ENCODE results near the gene ALDH16A1. TPM values are rescaled to one million over a fixed set of nuclear protein-coding genes. Genes with fewer than 3 reads are reported as not detected.

The ALDH16A1 gene
- total and polyA plus RNA-seq, 10 of the 15 experiments (the other 5 are each of a cell fraction or from before 2014, with no cell fraction given), result 1.7 to 49.3 (median 18.1) TPM

DNA sequence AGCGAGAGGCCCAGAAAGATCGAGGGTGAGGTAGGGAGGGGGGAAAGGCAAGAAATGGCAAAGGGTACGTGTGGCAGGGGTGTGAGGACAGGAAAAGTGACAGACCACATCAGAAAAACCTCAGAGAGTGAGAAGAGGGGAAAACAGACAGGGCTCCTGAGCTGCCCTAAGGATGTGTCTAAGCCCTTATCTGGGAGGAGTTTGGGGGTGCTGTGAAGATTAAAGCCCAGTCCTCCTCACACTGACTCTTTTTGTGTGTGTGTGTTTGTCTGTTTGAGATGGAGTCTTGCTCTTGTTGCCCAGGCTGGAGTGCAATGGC, 29.1 kb upstream of the ALDH16A1 start:
- peaks cover 24 to 55% of the 10 kb centered on the region in 2 experiments for H3K27me3 ChIP-seq (replicated peaks in 1 of 2; ENCODE audit: control insufficient read depth in 2 of 2, insufficient read depth in 2 of 2, low read length in 1 of 2)
- no TSS peak for BruUV-seq (replicated peaks)
- ChIA-PET RAD21 (ENCODE audit: unreplicated experiment) (interaction anchor here (0.7 to 1.0 kb wide), 2 partner anchors 8 to 10 kb away, joined by 3 to 4 read pairs; no protein-coding TSS in a partner anchor), CTCF (interaction anchor here (0.7 to 0.8 kb wide), 2 partner anchors 32 to 46 kb away, joined by 3 read pairs; no protein-coding TSS in a partner anchor), POLR2A (no interaction called here), SMC1A (ENCODE audit: uncharacterized antibody, unreplicated experiment) (interaction anchor here (0.8 to 1.7 kb wide), 3 partner anchors 9 to 33 kb away, joined by 3 to 4 read pairs (median 4); no protein-coding TSS in a partner anchor)
- in situ Hi-C loops (cut with MboI), result no loop called here
- no peaks in the 10 kb centered on the region for H3K79me2 ChIP-seq (ENCODE audit: control insufficient read depth, insufficient read depth, low read length)
- FAIRE-seq, result no peak
- peaks cover 4% of the 10 kb centered on the region for H3K4me1 ChIP-seq (ENCODE audit: control insufficient read depth, insufficient read depth, low read length)
- H4K20me1 ChIP-seq (ENCODE audit: control insufficient read depth, insufficient read depth), result no peaks in the 10 kb centered on the region
- no peak for DNase-seq (ENCODE audit: low read depth, low spot score)
- no peaks in the 10 kb centered on the region for H3K36me3 ChIP-seq (ENCODE audit: control insufficient read depth in 2 of 2, insufficient read depth in 2 of 2, low read length in 1 of 2)
- H3K27ac ChIP-seq (ENCODE audit: control insufficient read depth, insufficient read depth), result no peak overlapping the region
- H2AFZ ChIP-seq (ENCODE audit: control insufficient read depth, low read depth, low read length), result no peak overlapping the region
- no peak overlapping the region for H3K9ac ChIP-seq (ENCODE audit: control insufficient read depth, insufficient read depth, low read length)
- no peaks in the 10 kb centered on the region for H3K9me3 ChIP-seq (replicated peaks; ENCODE audit: control insufficient read depth, insufficient read depth, low read length)
- peak; percentile 20 for ATAC-seq
- 0% methylated on average over 3 of the region's 3 CpGs for WGBS (ENCODE audit: insufficient coverage, insufficient replicate concordance, low lambda C conversion rate, missing lambda C conversion rate)
- TF ChIP-seq LARP7 (IDR thresholded peaks at IDR 0.05) (no peak), RUNX3 (IDR thresholded peaks at IDR 0.05; ENCODE audit: low read length) (peak; percentile 36; the same call in 1 of the 2 replicates)
- no peak overlapping the region for H3K4me2 ChIP-seq (ENCODE audit: control insufficient read depth, insufficient read depth)
- no peak overlapping the region for H3K4me3 ChIP-seq
- intact Hi-C loops (cut with micrococcal nuclease; ENCODE audit: unreplicated experiment), result no loop called here

DNA sequence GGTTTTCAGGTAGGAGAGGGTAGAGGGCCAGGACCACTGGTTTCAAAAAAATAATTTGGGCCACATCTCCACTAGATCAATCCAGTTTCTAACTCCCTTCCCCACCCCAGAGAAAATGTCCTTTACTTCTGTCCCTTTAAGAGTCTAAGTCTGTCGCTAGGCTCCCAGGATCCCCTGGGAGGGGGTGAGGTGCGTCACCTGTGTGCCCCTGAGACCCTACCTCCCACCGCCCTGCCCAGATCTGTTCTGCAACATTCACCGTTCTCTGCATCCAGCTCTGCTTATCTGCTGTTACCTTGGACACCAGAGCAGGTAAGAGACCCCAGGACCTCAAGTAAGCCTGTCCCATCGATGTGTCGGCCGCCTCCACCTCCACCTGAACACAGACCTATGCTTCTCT, 27.8 kb upstream of the ALDH16A1 start, which contains the start of gene GFY:
GFY (plus strand) TSS at position 211 of the 400 bp plus-strand sequence. CDS start 1,043 bp downstream, outside the sequence.
- TF ChIP-seq, protein P1, sequence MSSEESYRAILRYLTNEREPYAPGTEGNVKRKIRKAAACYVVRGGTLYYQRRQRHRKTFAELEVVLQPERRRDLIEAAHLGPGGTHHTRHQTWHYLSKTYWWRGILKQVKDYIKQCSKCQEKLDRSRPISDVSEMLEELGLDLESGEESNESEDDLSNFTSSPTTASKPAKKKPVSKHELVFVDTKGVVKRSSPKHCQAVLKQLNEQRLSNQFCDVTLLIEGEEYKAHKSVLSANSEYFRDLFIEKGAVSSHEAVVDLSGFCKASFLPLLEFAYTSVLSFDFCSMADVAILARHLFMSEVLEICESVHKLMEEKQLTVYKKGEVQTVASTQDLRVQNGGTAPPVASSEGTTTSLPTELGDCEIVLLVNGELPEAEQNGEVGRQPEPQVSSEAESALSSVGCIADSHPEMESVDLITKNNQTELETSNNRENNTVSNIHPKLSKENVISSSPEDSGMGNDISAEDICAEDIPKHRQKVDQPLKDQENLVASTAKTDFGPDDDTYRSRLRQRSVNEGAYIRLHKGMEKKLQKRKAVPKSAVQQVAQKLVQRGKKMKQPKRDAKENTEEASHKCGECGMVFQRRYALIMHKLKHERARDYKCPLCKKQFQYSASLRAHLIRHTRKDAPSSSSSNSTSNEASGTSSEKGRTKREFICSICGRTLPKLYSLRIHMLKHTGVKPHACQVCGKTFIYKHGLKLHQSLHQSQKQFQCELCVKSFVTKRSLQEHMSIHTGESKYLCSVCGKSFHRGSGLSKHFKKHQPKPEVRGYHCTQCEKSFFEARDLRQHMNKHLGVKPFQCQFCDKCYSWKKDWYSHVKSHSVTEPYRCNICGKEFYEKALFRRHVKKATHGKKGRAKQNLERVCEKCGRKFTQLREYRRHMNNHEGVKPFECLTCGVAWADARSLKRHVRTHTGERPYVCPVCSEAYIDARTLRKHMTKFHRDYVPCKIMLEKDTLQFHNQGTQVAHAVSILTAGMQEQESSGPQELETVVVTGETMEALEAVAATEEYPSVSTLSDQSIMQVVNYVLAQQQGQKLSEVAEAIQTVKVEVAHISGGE (CRISPR knock-in tag; IDR thresholded peaks at IDR 0.05), result no peak
- no peak for TF ChIP-seq RUNX3 (IDR thresholded peaks at IDR 0.05; ENCODE audit: low read length)
- TF ChIP-seq NR2C2 (IDR thresholded peaks at IDR 0.05; ENCODE audit: borderline replicate concordance, control insufficient read depth, insufficient read length, low read depth), result no peak
- no peak for TF ChIP-seq LARP7 (IDR thresholded peaks at IDR 0.05)
- no peak for TF ChIP-seq NBN (IDR thresholded peaks at IDR 0.05)
- no peak for TF ChIP-seq NFYA (IDR thresholded peaks at IDR 0.05; ENCODE audit: borderline replicate concordance, low read depth, low read length)
- TF ChIP-seq MYB (IDR thresholded peaks at IDR 0.05; ENCODE audit: borderline replicate concordance, low read depth, low read length), result no peak
- no peak for TF ChIP-seq ZNF207 (IDR thresholded peaks at IDR 0.05; ENCODE audit: borderline replicate concordance)
- no peak for TF ChIP-seq ZNF24 (IDR thresholded peaks at IDR 0.05)
- no TSS peak for BruUV-seq (replicated peaks)
- Histone ChIP-seq H3K4me1 (ENCODE audit: control insufficient read depth, insufficient read depth, low read length) (peaks cover 4% of the 10 kb centered on the region), H3K27me3 (replicated peaks in 1 of 2; ENCODE audit: control insufficient read depth in 2 of 2, insufficient read depth in 2 of 2, low read length in 1 of 2) (peaks cover 24 to 47% of the 10 kb centered on the region in 2 experiments), H2AFZ (ENCODE audit: control insufficient read depth, low read depth, low read length) (no peak within 1 kb of the TSS), H3K79me2 (ENCODE audit: control insufficient read depth, insufficient read depth, low read length) (no peaks in the 10 kb centered on the region), H3K9ac (ENCODE audit: control insufficient read depth, insufficient read depth, low read length) (no peak within 1 kb of the TSS), H3K4me3 (no peak within 1 kb of the TSS), H3K27ac (ENCODE audit: control insufficient read depth, insufficient read depth) (no peak within 1 kb of the TSS), H3K4me2 (ENCODE audit: control insufficient read depth, insufficient read depth) (no peak within 1 kb of the TSS), H3K9me3 (replicated peaks; ENCODE audit: control insufficient read depth, insufficient read depth, low read length) (no peaks in the 10 kb centered on the region), H4K20me1 (ENCODE audit: control insufficient read depth, insufficient read depth) (no peaks in the 10 kb centered on the region), H3K36me3 (ENCODE audit: control insufficient read depth in 2 of 2, insufficient read depth in 2 of 2, low read length in 1 of 2) (no peaks in the 10 kb centered on the region)
- ChIA-PET RAD21 (ENCODE audit: unreplicated experiment) (interaction anchor here (0.6 kb wide), 1 partner anchor 972 kb away, joined by 4 read pairs; no protein-coding TSS in a partner anchor), POLR2A (interaction anchor here (0.7 kb wide), 1 partner anchor 30 kb away, joined by 3 read pairs; no protein-coding TSS in a partner anchor), SMC1A (ENCODE audit: uncharacterized antibody, unreplicated experiment) (interaction anchor here (0.9 to 2.1 kb wide), 5 partner anchors 10 to 116 kb away, joined by 3 to 7 read pairs (median 4); no protein-coding TSS in a partner anchor), CTCF (interaction anchor here (1.2 to 3.3 kb wide), 4 partner anchors 8 to 34 kb away, joined by 3 to 17 read pairs (median 4); no protein-coding TSS in a partner anchor)
- no peak for FAIRE-seq
- in situ Hi-C loops (cut with MboI), result no loop called here
- 8% methylated on average over 7 of the region's 7 CpGs for WGBS (ENCODE audit: insufficient coverage, insufficient replicate concordance, low lambda C conversion rate, missing lambda C conversion rate)
- no peak for DNase-seq (ENCODE audit: low read depth, low spot score)
- ATAC-seq, result no peak
- intact Hi-C loops (cut with micrococcal nuclease; ENCODE audit: unreplicated experiment), result no loop called here

All from GM12878 (cell line).